Ishikawa (cell line): ENCODE results near the gene FUBP3.

ENCODE experiments used
- CEBPB ChIP-seq: IDR thresholded peaks from 2 replicates; pipeline ENCODE4 v1.6.1; 2012
- CREB1 ChIP-seq: IDR thresholded peaks from 2 replicates; pipeline ENCODE4 v1.6.1; 2012; ENCODE audit warnings: low read depth
- EGR1 ChIP-seq: IDR thresholded peaks from 2 replicates; pipeline ENCODE4 v1.6.1; 2012
- EP300 ChIP-seq: IDR thresholded peaks from 2 replicates; pipeline ENCODE4 v1.6.1; 2012; ENCODE audit warnings: borderline replicate concordance
- FOXM1 ChIP-seq: IDR thresholded peaks from 2 replicates; pipeline ENCODE4 v1.6.1; 2012; ENCODE audit warnings: low read depth, borderline replicate concordance
- NFIC ChIP-seq: IDR thresholded peaks from 2 replicates; pipeline ENCODE4 v1.6.1; 2012
- RAD21 ChIP-seq: IDR thresholded peaks from 2 replicates; pipeline ENCODE4 v1.6.1; 2012; ENCODE audit warnings: low read depth
- TAF1 ChIP-seq: IDR thresholded peaks from 2 replicates; pipeline ENCODE4 v1.6.1; 2012; ENCODE audit warnings: low read depth, mild to moderate bottlenecking
- TCF12 ChIP-seq: IDR thresholded peaks from 2 replicates; pipeline ENCODE4 v1.6.1; 2012; ENCODE audit warnings: low read depth
- TEAD4 ChIP-seq: IDR thresholded peaks from 2 replicates; pipeline ENCODE4 v1.6.1; 2012
- YY1 ChIP-seq: IDR thresholded peaks from 2 replicates; pipeline ENCODE4 v1.6.1; 2012; ENCODE audit warnings: low read depth
- ZBTB7A ChIP-seq: IDR thresholded peaks from 2 replicates; pipeline ENCODE4 v1.6.1; 2012; ENCODE audit warnings: low read depth
- TF ChIP-seq, protein P1 (sequence below): IDR thresholded peaks from 2 replicates; pipeline ENCODE4 v1.6.1; 2012; ENCODE audit warnings: low read depth, mild to moderate bottlenecking
- TF ChIP-seq, protein P2 (sequence below): IDR thresholded peaks from 2 replicates; pipeline ENCODE4 v1.6.1; 2012
- TF ChIP-seq, protein P3 (sequence below): IDR thresholded peaks from 2 replicates; pipeline ENCODE4 v1.6.1; 2012

FUBP3 gene

DNA sequence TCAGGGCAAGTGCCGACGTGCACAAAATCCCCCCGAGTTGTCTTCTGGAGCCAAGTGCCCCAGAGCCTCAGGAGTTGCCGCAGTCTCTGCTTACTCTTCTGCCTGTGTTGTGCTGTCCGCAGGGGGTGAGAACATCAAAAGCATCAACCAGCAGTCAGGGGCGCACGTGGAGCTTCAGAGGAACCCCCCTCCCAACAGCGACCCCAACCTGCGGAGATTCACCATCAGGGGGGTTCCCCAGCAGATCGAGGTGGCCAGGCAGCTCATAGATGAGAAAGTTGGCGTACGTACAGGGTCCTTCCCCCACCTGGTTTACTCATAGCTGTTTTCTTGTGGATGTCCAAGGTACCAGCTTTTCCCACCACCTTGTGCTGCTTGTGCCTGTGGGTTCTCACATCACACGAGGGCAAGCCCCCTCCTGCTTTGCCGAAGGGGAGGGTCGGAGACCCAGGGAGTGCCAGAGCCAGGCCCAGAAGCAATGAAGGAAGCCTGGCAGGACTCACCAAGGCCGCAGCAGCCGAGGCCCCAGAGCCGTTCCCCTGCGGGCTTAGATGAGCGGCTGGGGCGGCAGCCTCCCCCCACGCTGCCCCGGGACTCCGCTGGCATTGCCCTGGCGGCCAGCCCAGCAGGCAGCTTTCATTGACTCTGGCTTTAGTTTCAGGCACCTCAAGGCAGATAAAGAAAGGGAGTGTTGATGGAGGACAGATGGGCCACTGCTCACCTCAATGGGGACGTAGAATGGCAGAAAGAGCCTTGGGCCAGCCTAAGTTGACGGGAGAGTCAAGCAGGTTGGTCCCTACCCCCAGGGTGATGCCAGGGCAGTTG is 51.3 kb downstream of the FUBP3 start:
- TF ChIP-seq, protein P1, sequence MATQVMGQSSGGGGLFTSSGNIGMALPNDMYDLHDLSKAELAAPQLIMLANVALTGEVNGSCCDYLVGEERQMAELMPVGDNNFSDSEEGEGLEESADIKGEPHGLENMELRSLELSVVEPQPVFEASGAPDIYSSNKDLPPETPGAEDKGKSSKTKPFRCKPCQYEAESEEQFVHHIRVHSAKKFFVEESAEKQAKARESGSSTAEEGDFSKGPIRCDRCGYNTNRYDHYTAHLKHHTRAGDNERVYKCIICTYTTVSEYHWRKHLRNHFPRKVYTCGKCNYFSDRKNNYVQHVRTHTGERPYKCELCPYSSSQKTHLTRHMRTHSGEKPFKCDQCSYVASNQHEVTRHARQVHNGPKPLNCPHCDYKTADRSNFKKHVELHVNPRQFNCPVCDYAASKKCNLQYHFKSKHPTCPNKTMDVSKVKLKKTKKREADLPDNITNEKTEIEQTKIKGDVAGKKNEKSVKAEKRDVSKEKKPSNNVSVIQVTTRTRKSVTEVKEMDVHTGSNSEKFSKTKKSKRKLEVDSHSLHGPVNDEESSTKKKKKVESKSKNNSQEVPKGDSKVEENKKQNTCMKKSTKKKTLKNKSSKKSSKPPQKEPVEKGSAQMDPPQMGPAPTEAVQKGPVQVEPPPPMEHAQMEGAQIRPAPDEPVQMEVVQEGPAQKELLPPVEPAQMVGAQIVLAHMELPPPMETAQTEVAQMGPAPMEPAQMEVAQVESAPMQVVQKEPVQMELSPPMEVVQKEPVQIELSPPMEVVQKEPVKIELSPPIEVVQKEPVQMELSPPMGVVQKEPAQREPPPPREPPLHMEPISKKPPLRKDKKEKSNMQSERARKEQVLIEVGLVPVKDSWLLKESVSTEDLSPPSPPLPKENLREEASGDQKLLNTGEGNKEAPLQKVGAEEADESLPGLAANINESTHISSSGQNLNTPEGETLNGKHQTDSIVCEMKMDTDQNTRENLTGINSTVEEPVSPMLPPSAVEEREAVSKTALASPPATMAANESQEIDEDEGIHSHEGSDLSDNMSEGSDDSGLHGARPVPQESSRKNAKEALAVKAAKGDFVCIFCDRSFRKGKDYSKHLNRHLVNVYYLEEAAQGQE = no peak
- TF ChIP-seq EGR1 (no peak), TAF1 (no peak), YY1 (no peak), FOXM1 (no peak), EP300 (no peak), ZBTB7A (no peak), TEAD4 (no peak), TCF12 (no peak), CREB1 (no peak), CEBPB (no peak), RAD21 (no peak), NFIC (no peak)
- TF ChIP-seq, protein P2, sequence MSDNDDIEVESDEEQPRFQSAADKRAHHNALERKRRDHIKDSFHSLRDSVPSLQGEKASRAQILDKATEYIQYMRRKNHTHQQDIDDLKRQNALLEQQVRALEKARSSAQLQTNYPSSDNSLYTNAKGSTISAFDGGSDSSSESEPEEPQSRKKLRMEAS = no peak
- TF ChIP-seq, protein P3, sequence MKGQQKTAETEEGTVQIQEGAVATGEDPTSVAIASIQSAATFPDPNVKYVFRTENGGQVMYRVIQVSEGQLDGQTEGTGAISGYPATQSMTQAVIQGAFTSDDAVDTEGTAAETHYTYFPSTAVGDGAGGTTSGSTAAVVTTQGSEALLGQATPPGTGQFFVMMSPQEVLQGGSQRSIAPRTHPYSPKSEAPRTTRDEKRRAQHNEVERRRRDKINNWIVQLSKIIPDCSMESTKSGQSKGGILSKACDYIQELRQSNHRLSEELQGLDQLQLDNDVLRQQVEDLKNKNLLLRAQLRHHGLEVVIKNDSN = no peak

GRCh38 chr9:130631331-130632080 is 52.1 kb downstream of the FUBP3 start:
- TF ChIP-seq, protein P3 = no peak
- no peak for TF ChIP-seq EGR1
- TF ChIP-seq ZBTB7A = no peak
- TF ChIP-seq, protein P2 = no peak
- TF ChIP-seq CEBPB = no peak
- TF ChIP-seq TEAD4 = no peak
- no peak for TF ChIP-seq NFIC
- TF ChIP-seq EP300 = no peak
- TF ChIP-seq YY1 = no peak
- TF ChIP-seq TAF1 = no peak

DNA sequence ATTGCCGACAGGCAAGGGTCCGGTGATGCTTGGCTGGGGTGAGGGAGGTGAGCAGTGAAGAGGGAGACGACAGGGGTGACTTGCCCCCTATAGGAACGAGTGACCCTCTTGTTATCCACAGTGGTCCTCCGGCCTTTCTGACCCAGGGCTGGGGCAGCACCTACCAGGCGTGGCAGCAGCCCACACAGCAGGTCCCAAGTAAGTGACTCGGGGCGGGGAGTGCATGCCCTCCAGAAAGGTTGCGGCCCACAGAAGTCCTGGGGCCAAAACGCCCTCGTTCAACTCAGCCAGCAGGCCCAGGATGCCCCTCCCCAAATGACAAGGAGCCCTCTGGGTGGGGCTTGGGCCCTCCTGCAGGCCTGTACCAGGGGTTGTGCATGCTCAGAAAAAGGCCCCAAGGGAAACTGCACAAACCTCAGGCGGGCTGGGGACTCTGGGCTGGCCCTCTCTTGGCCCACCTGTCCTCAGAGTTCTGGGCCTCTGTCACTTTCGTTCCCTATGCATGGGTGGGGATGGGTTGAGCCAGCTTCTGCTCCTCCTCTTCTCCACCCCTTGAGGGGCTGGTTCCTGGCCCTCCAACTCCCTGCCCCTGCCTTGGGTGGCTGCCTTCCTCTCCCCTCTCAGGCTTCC is 52.8 kb downstream of the FUBP3 start:
- no peak for TF ChIP-seq CEBPB
- TF ChIP-seq CREB1 = no peak
- no peak for TF ChIP-seq TAF1
- no peak for TF ChIP-seq YY1

DNA sequence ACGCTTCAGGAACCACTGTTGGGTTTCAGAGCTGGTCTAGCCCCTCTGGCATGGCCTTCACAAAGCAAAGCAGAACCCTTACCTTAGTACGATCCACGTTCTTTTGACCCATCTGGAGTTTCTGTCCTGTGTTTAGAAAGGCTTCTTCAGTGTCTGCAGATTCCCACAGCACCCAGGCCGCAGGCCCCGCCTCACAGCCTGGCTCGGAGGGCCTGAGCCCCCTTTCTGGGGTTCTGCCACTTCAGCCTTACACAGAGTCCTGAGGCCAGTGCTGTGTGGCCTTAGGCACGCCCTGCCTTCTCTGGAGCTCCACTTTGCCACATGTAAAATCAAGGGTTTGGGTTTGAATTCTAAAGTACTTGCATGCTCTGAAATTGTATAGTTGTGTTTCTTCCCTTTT is 53.5 kb downstream of the FUBP3 start:
- TF ChIP-seq TCF12 = no peak
- TF ChIP-seq TEAD4 = no peak
- TF ChIP-seq CEBPB = no peak
- no peak for TF ChIP-seq EP300
- no peak for TF ChIP-seq TAF1
- TF ChIP-seq NFIC = no peak
- TF ChIP-seq, protein P3 = no peak

DNA sequence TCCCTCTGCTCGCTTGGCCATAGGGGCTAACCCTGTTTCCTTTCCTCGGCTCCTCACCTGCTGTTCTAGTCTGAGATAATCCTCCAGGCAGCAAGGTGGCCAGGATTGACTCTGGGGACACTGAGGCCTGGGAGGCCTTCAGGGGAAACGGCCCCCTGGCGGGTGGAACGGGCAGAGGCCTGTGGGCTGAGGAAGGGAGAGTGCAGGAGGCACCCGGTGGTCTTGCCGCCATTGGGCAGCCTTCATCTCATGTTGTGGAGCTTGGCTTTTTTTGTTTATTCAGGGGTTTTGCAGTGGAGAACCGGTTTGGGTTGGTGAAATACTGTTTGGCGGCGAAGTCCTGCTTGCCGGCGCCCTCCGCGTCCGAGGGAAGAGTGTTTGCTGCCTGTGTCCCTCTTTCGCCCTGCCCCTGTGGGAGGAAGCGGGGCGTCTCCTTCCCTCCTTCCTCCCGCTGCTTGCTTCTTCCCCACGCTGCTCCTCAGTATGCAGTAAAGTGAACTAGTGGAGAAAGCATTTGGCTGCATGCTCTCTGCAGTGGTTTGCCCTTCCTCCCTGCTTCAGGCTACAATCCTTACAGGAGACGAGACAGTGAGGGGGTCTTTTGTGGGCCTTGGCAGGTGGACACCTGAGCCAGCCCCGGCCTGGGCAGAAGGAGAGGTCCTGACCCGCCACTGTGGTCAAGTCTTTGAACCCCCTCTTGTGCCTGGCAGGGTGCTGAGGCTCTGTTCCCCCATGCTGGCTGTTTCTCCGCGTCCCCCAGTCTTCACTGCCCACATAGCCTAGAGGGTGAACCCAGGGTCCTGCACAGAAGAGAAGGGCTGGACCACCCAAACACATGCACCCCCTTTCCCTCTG is 54.2 kb downstream of the FUBP3 start:
- TF ChIP-seq YY1 = no peak
- TF ChIP-seq, protein P1 = no peak
